GM18505 (cell line): Measurements from ENCODE around the gene NR3C1.

Experiments
- ATAC-seq: cut with Tn5 transposase; IDR thresholded peaks from one replicate; pipeline ENCODE4 v1.9.1; 2021; ENCODE audit not compliant: unreplicated experiment
- POLR2A ChIP-seq: IDR thresholded peaks from 4 replicates; pipeline ENCODE4 v1.6.1; 2011; ENCODE audit warnings: borderline replicate concordance; ENCODE audit not compliant: insufficient read depth, insufficient read length; ENCODE audit errors: extremely low read depth

Gene NR3C1

DNA sequence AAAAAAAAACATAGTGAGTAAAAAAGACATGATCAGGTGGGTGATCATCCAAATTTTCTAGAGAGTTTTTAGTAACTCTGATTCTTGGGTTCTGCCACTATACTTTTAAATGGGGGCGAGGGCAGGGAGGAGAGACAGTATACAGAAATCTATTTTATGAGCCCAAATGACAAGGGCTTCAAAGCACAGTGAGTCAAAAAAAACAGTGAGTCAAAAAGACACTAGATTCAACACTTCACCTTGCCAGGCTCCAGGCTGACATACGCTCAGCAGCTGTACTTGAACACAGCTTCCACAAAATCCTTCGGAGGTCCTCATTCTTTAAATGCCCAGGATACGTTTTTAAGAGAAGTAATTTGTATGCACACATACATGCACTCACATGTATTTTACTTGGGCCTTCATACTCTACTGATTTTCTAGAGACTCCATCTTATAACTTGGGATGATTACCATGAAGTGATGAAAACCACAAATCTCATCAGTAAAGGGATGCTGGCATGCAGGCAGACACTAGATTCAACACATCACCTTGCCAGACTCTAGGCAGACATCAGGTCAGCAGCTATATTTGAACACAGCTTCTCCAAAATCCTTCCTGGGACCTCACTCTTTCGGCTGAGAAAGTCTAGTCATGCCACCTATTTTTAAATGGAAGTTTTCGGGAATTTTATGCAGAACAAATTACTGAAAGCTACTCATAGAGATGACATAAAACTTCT, 28.8 kb downstream of the NR3C1 start:
- TF ChIP-seq POLR2A = no peak
- no peak for ATAC-seq

GRCh38 chr5:143373076-143373475, 30.4 kb downstream of the NR3C1 start:
- no peak for TF ChIP-seq POLR2A
- no peak for ATAC-seq

GRCh38 chr5:143372187-143372829, 31.2 kb downstream of the NR3C1 start:
- TF ChIP-seq POLR2A = no peak
- no peak for ATAC-seq

- ATAC-seq = no peak
- TF ChIP-seq POLR2A = no peak
Measured at GRCh38 chr5:143370440-143370839, 33.0 kb downstream of the NR3C1 start.

DNA sequence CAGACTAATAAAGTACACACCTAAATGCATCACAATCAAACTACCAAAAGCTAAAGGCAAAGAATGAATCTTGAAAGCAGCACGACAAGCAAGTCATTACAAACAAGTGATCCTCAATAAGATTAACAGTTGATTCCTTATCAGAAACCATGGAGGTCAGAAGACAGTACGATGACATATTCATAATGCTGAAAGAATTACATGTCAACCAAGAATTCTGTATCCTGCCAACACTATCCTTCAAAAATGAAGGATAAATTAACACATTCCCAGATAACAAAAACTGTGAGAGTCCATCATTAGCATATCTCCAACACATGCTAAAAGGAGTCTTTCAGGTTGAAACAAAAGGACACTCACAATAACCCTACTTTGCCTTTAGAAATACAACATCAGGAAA, 39.4 kb downstream of the NR3C1 start:
- no peak for ATAC-seq
- TF ChIP-seq POLR2A = no peak

DNA sequence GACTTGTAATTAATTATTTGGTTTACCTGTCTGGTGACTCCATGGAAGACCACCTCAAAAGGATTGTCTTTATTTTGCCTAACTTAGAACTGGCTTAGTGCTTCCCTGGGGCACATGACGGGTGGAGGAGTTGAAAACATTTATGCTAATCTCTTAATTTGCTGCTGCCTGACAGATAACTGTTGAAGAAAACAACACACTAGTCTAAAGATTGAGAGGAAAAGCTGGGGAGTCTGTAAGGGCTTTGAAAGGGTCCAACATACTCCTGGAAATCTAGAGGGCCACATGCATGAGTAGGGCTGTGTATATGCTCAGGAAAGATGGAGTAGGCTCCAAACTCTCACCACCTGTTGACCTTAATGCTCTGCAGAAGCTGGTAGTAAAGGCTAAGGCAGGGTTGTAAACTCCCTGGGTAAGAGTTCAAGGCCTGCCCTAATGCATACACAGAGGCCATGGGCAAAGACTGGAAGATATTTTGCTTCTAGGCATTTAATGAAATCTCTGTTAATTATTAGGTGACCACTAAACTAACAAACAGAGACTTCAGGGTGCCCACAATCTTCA, 40.7 kb downstream of the NR3C1 start:
- no peak for TF ChIP-seq POLR2A
- no peak for ATAC-seq

- ATAC-seq = no peak
- no peak for TF ChIP-seq POLR2A
Measured at GRCh38 chr5:143361438-143361837, 42.0 kb downstream of the NR3C1 start.

- ATAC-seq = no peak
- no peak for TF ChIP-seq POLR2A
Measured at GRCh38 chr5:143360755-143361154, 42.7 kb downstream of the NR3C1 start.

GRCh38 chr5:143359869-143360268, 43.6 kb downstream of the NR3C1 start:
- no peak for TF ChIP-seq POLR2A
- no peak for ATAC-seq

DNA sequence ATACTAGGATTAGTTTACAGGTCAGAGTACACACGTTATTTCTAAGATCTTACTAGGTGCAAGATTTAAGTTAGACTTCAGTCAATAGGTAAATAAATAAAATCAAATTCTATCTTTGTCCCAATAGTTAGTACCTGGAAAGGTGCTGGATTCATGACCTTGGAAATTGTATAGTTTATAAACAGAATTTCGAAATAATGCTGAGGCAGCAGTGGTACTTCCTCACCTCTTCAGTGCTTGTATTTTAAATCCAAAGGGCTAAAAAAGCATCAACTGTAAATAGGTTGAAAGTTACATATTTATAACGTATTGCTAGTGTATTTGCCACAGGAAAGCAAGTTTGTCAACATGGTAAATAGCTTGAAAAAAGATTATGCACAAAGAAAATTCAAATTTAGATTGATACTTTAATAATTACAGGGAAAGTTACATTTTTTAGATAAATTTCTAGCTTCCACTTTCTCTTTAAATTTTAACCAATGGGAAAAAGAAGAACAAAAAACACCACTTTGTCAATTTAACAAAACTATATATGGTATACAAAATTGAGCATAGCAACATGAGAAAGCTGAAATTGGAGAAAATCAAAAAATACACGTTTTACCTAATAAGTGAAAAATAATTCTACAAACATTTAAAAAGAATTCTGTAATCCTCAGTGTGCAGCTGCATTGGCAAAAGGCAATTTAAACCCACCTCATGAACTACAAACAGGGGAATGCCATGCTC, 46.5 kb downstream of the NR3C1 start:
- ATAC-seq = no peak

DNA sequence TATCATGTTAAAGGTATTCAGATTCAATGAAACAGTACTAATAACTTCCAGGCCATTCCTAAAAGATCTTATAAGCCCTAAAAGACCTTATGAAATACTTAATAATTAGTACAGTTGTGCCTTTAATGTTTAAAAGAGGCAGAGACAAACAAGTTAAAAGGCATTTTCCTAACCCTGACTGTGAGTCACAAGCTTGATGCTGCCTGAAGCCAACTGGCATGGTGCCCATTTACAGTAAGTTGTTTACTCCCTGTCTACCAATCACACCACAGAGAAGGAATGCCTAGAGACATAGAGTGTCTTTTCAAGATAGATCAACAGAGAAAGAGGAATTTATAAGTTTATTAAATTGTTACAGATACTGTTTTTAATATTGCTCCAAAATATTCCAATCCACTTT, 47.8 kb downstream of the NR3C1 start:
- TF ChIP-seq POLR2A = no peak
- no peak for ATAC-seq

More for the DNA sequence above, 46.5 kb downstream of the NR3C1 start:
- no peak for TF ChIP-seq POLR2A

GRCh38 chr5:143354025-143354424, 49.5 kb downstream of the NR3C1 start:
- ATAC-seq = peak; percentile 28

GRCh38 chr5:143352691-143353090, 50.8 kb downstream of the NR3C1 start:
- no peak for TF ChIP-seq POLR2A
- no peak for ATAC-seq

More at GRCh38 chr5:143354025-143354424, 49.5 kb downstream of the NR3C1 start:
- no peak for TF ChIP-seq POLR2A

- ATAC-seq = no peak
- no peak for TF ChIP-seq POLR2A
Measured at GRCh38 chr5:143350751-143351602, 52.5 kb downstream of the NR3C1 start.

DNA sequence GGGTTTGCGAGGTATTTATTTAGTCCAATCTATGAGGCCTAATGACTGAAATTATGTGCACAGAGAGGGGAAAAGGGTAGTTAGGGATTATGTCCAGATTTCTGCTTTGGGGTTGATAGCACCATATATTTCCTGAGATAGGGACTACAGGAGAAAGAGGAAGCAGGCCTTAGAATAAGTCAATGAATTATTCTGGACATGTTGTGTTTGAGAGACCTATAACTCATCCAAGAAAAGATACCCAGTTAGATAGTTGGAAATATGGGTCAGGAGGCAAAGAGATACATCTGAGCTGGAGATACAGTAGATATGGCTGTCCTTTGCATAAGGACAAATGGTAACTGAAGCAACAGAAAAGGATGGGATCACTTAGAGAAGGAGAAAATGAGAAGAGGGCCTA, 53.1 kb downstream of the NR3C1 start:
- no peak for TF ChIP-seq POLR2A
- no peak for ATAC-seq
